ENCODE data around the gene GBGT1. TPM values are rescaled to one million over a fixed set of nuclear protein-coding genes. Genes with fewer than 3 reads are reported as not detected.

GBGT1 gene
- total RNA-seq, 1 experiment from 2014 or later = not detected

DNA sequence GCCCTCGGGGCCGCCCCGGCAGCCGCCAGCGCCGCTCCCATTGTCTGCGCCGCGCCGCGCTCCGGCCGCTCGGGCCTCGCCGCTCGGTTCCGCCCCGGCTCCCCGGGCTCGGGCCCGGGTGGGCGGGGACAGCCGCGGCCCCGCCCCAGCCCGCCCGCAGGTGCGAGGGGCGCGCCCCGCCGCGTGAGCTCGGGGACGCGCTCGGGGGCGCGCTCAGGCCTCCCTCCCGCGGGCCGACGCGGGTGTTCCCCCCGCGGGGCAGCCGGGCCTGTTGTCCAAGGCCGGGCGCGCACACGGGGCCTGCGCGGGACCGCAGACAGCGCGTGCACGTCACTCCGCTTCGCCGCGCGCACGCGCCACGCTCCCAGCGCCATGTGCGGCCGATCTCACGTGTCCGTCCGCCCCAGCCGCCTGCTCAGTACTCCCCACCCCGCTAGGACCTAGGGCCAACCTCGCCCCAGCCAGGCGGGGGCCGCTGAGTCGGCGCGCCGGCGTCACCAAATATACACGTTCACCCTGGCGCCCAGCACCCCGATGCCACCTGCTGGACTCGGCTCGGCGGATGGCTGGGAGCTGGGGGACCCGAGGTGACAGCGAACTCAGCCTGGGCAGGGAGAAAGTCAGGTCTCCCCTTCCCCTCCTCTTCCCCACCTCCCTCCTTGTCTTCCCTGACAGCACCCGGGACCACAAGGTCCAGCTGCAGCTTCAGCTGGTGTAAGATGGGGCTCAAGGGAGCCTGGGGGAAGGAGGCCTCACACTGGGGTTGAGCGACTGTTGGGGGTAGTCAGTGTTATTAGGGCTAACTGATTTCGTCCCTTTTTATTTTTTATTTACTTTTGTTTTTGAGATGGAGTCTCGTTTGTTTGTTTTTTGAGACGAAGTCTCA, 14.3 kb downstream of the GBGT1 start:
- peaks cover 41% of the 10 kb centered on the region for H3K79me2 ChIP-seq (ENCODE audit: low read length)
- H3K27me3 ChIP-seq (ENCODE audit: low read length) = no peaks in the 10 kb centered on the region
- ChIA-PET CTCF (interaction anchor here (0.6 kb wide), 3 partner anchors 14 to 163 kb away, joined by 3 to 5 read pairs (median 4); no protein-coding TSS in a partner anchor), POLR2A (ENCODE audit: unreplicated experiment) (interaction anchor here (0.5 to 1.0 kb wide), 3 partner anchors 16 to 177 kb away, joined by 3 to 14 read pairs (median 5); no protein-coding TSS in a partner anchor)
- no peaks in the 10 kb centered on the region for H3K9me3 ChIP-seq (ENCODE audit: low read length)
- H3F3A ChIP-seq (ENCODE audit: low read length, unreplicated experiment) = no peaks in the 10 kb centered on the region
- H3K4me1 ChIP-seq (ENCODE audit: insufficient read depth, low read length) = peaks cover 17% of the 10 kb centered on the region; the same call in 1 of the 2 replicates
- peak overlapping the region; percentile 59 for H3K4me3 ChIP-seq (ENCODE audit: low read length)
- BruUV-seq (replicated peaks) = TSS peak; percentile 80
- peak overlapping the region; percentile 76 for H3K4me2 ChIP-seq (ENCODE audit: low read length)
- ATAC-seq (peak; percentile 63), DNase-seq (peak; percentile 90)
- H3K9me2 ChIP-seq (replicated peaks; ENCODE audit: low read length) = no peaks in the 10 kb centered on the region
- peak overlapping the region; percentile 70 for H3K9ac ChIP-seq (ENCODE audit: low read length)
- H3K36me3 ChIP-seq (ENCODE audit: low read depth, low read length) = no peaks in the 10 kb centered on the region; the same call in 1 of the 2 replicates
- peak overlapping the region; percentile 23; the same call in 1 of the 2 replicates for H3K27ac ChIP-seq (ENCODE audit: low read length)
- H4K20me1 ChIP-seq (ENCODE audit: low read length) = peaks cover 9% of the 10 kb centered on the region
- peak overlapping the region; percentile 69 for H2AFZ ChIP-seq (ENCODE audit: low read length)
- intact Hi-C loops (cut with micrococcal nuclease) = loop anchor here (2.0 kb wide), 2 partner anchors 29 to 119 kb away; partner anchors contain the start of genes GTF3C5 and RALGDS
- TF ChIP-seq, protein P1, sequence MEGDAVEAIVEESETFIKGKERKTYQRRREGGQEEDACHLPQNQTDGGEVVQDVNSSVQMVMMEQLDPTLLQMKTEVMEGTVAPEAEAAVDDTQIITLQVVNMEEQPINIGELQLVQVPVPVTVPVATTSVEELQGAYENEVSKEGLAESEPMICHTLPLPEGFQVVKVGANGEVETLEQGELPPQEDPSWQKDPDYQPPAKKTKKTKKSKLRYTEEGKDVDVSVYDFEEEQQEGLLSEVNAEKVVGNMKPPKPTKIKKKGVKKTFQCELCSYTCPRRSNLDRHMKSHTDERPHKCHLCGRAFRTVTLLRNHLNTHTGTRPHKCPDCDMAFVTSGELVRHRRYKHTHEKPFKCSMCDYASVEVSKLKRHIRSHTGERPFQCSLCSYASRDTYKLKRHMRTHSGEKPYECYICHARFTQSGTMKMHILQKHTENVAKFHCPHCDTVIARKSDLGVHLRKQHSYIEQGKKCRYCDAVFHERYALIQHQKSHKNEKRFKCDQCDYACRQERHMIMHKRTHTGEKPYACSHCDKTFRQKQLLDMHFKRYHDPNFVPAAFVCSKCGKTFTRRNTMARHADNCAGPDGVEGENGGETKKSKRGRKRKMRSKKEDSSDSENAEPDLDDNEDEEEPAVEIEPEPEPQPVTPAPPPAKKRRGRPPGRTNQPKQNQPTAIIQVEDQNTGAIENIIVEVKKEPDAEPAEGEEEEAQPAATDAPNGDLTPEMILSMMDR (conservative IDR thresholded peaks at IDR 0.05; ENCODE audit: low read depth, low read length) = peak; percentile 39; the same call in 1 of the 2 replicates
- TF ChIP-seq EZH2phosphoT487 (IDR thresholded peaks at IDR 0.05; ENCODE audit: borderline replicate concordance, low read length) (no peak), EZH2 (IDR thresholded peaks at IDR 0.05; ENCODE audit: low read length, unreplicated experiment) (no peak)

DNA sequence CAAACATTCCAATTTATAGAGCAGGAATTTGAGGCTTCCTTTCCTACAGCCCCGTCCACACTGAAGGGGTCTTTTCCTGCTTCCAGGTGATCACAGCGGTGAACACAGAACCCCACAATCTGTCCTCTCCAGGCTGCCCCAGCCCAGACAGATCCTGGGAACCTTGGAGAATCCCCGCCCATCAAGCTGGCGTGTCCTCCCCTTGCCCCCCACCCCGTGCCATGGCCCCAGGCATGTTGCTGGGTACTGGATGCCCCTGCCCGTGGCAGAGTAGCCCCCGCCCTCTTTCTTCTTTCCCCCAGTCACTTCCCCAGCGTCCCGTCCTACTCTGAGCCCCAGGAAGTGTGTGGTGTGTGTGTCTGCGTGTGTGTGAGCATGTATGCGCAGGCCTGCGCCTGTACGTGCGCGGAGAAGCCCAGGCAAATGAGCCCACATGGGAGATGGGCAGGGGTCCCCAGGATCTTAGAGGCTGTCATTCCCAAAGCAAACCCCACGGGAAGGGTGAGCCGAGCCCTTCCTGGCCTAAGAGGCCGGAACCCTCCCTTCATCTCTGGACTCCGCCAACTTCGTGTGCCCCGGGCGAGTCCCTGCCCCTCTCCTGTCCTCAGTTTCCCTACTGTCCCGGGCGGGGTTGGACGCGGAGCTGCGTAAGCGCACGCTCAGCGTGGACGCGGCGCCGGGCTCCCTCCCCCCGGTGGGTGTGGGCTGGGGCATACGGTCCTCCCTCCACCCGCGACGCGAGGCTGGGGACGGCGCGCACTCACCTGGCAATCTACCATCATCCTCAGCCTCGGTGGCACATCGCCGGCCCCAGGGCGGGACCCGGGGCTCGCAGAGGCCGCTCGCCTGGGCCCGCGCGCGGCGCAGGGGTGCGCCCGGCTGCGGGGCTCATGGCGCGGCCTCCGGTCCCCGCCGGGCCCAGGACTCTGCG, 15.2 kb downstream of the GBGT1 start:
- ChIA-PET CTCF (interaction anchor here (0.9 kb wide), 1 partner anchor 13 kb away, joined by 5 read pairs; no protein-coding TSS in a partner anchor), POLR2A (ENCODE audit: unreplicated experiment) (interaction anchor here (0.5 to 1.0 kb wide), 2 partner anchors 15 to 28 kb away, joined by 3 to 5 read pairs; no protein-coding TSS in a partner anchor)
- H3F3A ChIP-seq (ENCODE audit: low read length, unreplicated experiment) = no peaks in the 10 kb centered on the region
- TF ChIP-seq EZH2 (IDR thresholded peaks at IDR 0.05; ENCODE audit: low read length, unreplicated experiment) (no peak), EZH2phosphoT487 (IDR thresholded peaks at IDR 0.05; ENCODE audit: borderline replicate concordance, low read length) (no peak)
- TF ChIP-seq, protein P1 (conservative IDR thresholded peaks at IDR 0.05; ENCODE audit: low read depth, low read length) = no peak
- H2AFZ ChIP-seq (ENCODE audit: low read length) = peak overlapping the region; percentile 42; the same call in 1 of the 2 replicates
- peak overlapping the region; percentile 100 for H3K4me2 ChIP-seq (ENCODE audit: low read length)
- BruUV-seq (replicated peaks) = no TSS peak
- ATAC-seq (peak; percentile 10), DNase-seq (no peak)
- H3K9me2 ChIP-seq (replicated peaks; ENCODE audit: low read length) = no peaks in the 10 kb centered on the region
- H3K4me3 ChIP-seq (ENCODE audit: low read length) = peak overlapping the region; percentile 91
- peaks cover 47% of the 10 kb centered on the region for H3K79me2 ChIP-seq (ENCODE audit: low read length)
- intact Hi-C loops (cut with micrococcal nuclease) = loop anchor here (2.0 kb wide), 2 partner anchors 28 to 118 kb away; partner anchors contain the start of genes GTF3C5 and RALGDS
- H3K27ac ChIP-seq (ENCODE audit: low read length) = peak overlapping the region; percentile 69
- no peaks in the 10 kb centered on the region; the same call in 1 of the 2 replicates for H3K36me3 ChIP-seq (ENCODE audit: low read depth, low read length)
- H4K20me1 ChIP-seq (ENCODE audit: low read length) = peaks cover 9% of the 10 kb centered on the region
- no peaks in the 10 kb centered on the region for H3K9me3 ChIP-seq (ENCODE audit: low read length)
- peak overlapping the region; percentile 86 for H3K9ac ChIP-seq (ENCODE audit: low read length)
- peaks cover 22% of the 10 kb centered on the region for H3K4me1 ChIP-seq (ENCODE audit: insufficient read depth, low read length)
- H3K27me3 ChIP-seq (ENCODE audit: low read length) = no peaks in the 10 kb centered on the region
